GM10266 (cell line): ENCODE measurements around the gene SBK1.

Experiments used
- DNase-seq: peaks from one replicate; pipeline ENCODE4 v3.0.0; 2012; ENCODE audit errors: extremely low spot score
- CTCF ChIP-seq: IDR thresholded peaks from 2 replicates; pipeline ENCODE4 v1.5.1; 2012; ENCODE audit warnings: mild to moderate bottlenecking, low read depth; ENCODE audit not compliant: control insufficient read depth, insufficient read depth; ENCODE audit errors: missing control alignments

Gene SBK1

GRCh38 chr16:28280881-28281836, 11.2 kb upstream of the SBK1 start:
- no peak for TF ChIP-seq CTCF
- DNase-seq: no peak

GRCh38 chr16:28282045-28282444, 10.3 kb upstream of the SBK1 start:
- DNase-seq: no peak
- TF ChIP-seq CTCF: no peak

GRCh38 chr16:28283173-28283572, 9.2 kb upstream of the SBK1 start:
- no peak for DNase-seq
- TF ChIP-seq CTCF: no peak

GRCh38 chr16:28283798-28284577, 8.3 kb upstream of the SBK1 start:
- DNase-seq: no peak
- TF ChIP-seq CTCF: no peak

- TF ChIP-seq CTCF: no peak
- no peak for DNase-seq
Observed at GRCh38 chr16:28285649-28286048, 6.7 kb upstream of the SBK1 start.

- TF ChIP-seq CTCF: no peak
- no peak for DNase-seq
Observed at GRCh38 chr16:28288114-28288513, 4.2 kb upstream of the SBK1 start.

GRCh38 chr16:28289048-28289447, 3.3 kb upstream of the SBK1 start:
- no peak for DNase-seq
- TF ChIP-seq CTCF: no peak
